Adrenal gland (tissue), 12 donors: ENCODE measurements around the gene XYLB. TPM values are rescaled to one million over a fixed set of nuclear protein-coding genes. Genes with fewer than 3 reads are reported as not detected.
A peak's percentile ranks its signal among the peaks of the same experiment; 100 is the strongest.

Experiments used
- DNase-seq, 7 donors: peaks; one replicate each; pipeline ENCODE4 v3.0.0-alpha.2; 2019 to 2020
- H3K27ac ChIP-seq, 5 donors: fragments of 200-600 bp; sonication (generic) in 4 of 5; 1 replicate in 3 of 5; 2 replicates in 2 of 5; pipeline versions ENCODE4 v1.5.1 to v1.8.0; 2016 to 2020; ENCODE audit warnings: mild to moderate bottlenecking in 1 of 5
- H3K27me3 ChIP-seq: fragments of 200-600 bp; 2 replicates; pipeline ENCODE4 v1.8.0; 2021
- H3K36me3 ChIP-seq, 2 donors: fragments of 200-600 bp; replicated peaks in 1 of 2; 1 replicate in 1 of 2; 2 replicates in 1 of 2; pipeline versions ENCODE4 v1.5.1 to v1.8.0; 2018 to 2022
- H3K4me1 ChIP-seq, 2 donors: fragments of 200-600 bp; replicated peaks in 1 of 2; 1 replicate in 1 of 2; 2 replicates in 1 of 2; pipeline versions ENCODE4 v1.5.1 to v1.8.0; 2018 to 2021
- H3K4me3 ChIP-seq, 4 donors: fragments of 200-600 bp; sonication (generic) in 3 of 4; one replicate each; pipeline ENCODE4 v1.5.1; 2016 to 2018
- H3K9me3 ChIP-seq, 3 donors: fragments of 200-600 bp; sonication (generic) in 1 of 3; replicated peaks in 1 of 3; 1 replicate in 2 of 3; 2 replicates in 1 of 3; pipeline versions ENCODE4 v1.5.1 to v1.8.0; 2016 to 2021
- CTCF ChIP-seq, 6 experiments: fragments of 450-650 bp in 4 of 6; fragments of 200-600 bp in 2 of 6; sonication (generic) in 1 of 6; IDR thresholded peaks; 1 replicate in 5 of 6; 2 replicates in 1 of 6; pipeline versions ENCODE4 v1.5.1 to v1.8.0; 2016 to 2021; ENCODE audit warnings: antibody characterized with exemption in 6 of 6, mild to moderate bottlenecking in 2 of 6, moderate library complexity in 1 of 6
- POLR2A ChIP-seq, 2 donors: fragments of 450-650 bp; IDR thresholded peaks; one replicate each; pipeline ENCODE4 v1.6.1; 2017; ENCODE audit warnings: antibody characterized with exemption in 2 of 2, mild to moderate bottlenecking in 2 of 2, moderate library complexity in 1 of 2
- WGBS, 4 donors: extraction: QIAGEN DNeasy Blood & Tissue Kit in 2 of 4; methylation state at CpG; one replicate each; pipeline versions ENCODE4 v1.1.5 to v1.1.7; 2013 to 2017; 5-methylcytosine and 5-hydroxymethylcytosine counted together
- intact Hi-C, 2 donors: fragments of 100-400 bp; cut with DNase I; formaldehyde crosslinking; loops; one replicate each; pipeline versions ENCODE4 v1.14.1 to v1.15.0; 2022 to 2023
- polyA plus RNA-seq, 3 donors: library from polyadenylated mRNA; stranded (reverse); fragments of 200-250 nt in 2 of 3; fragments of 350-450 nt in 1 of 3; fragmentation: Illumina TruSeq in 1 of 3; extraction: RNeasy Lipid Tissue Mini Kit (QIAGEN cat#74804) in 1 of 3; gene quantifications; one replicate each; pipeline ENCODE4 v1.2.3, GENCODE V29; 2013 to 2014
- total RNA-seq, 9 donors: library from RNA; depleted of rRNA in 4 of 9; stranded (reverse); fragments of >200 nt in 4 of 9; fragments of 120-200 nt in 1 of 9; fragmentation: NEBNext Ultra II Directional in 1 of 9; extraction: Animal tissue kit (Norgen Biotek cat#: 25700) in 1 of 9; gene quantifications; one replicate each; pipeline versions ENCODE4 v1.1.0 to v1.2.4, GENCODE V29; 2013 to 2023
- donor health status: healthy with polysubstance abuse.
- donor health status: Bipolar disorder and iron deficiency.
- donor health status: DM: yes; HTN: yes; CAD: no.
- donor health status: DM: no; HTN: no; CAD: no.
- donor health status: DM: no; HTN: no; CAD: no.
- donor health status: DM: yes; HTN: yes; CAD: no.

XYLB gene
- total and polyA plus RNA-seq, 12 donors = 1.5 to 14.9 (median 7.5) TPM

- Histone ChIP-seq H3K9me3 (no peaks in the 10 kb centered on the region), H3K4me1 (no peaks in the 10 kb centered on the region), H3K27me3 (no peaks in the 10 kb centered on the region), H3K27ac (no peak overlapping the region), H3K36me3 (no peaks in the 10 kb centered on the region), H3K4me3 (no peak overlapping the region)
- TF ChIP-seq CTCF (IDR thresholded peaks at IDR 0.05) = no peak
- TF ChIP-seq POLR2A (IDR thresholded peaks at IDR 0.05) = no peak
- WGBS, 4 donors = 65 to 86% (median 75%) methylated on average over 5 of the region's 5 CpGs
- intact Hi-C loops = no loop called here
- no peak for DNase-seq
Observed at GRCh38 chr3:38334142-38335055, 12.2 kb upstream of the XYLB start.

- H3K4me1 ChIP-seq = no peaks in the 10 kb centered on the region
- intact Hi-C loops = no loop called here
- H3K36me3 ChIP-seq = no peaks in the 10 kb centered on the region
- H3K27ac ChIP-seq = no peak overlapping the region
- WGBS, 4 donors = 78 to 90% (median 81%) methylated on average over 6 of the region's 6 CpGs
- DNase-seq = no peak
- no peaks in the 10 kb centered on the region for H3K27me3 ChIP-seq
- H3K9me3 ChIP-seq = no peaks in the 10 kb centered on the region
- no peak overlapping the region for H3K4me3 ChIP-seq
- no peak for TF ChIP-seq CTCF (IDR thresholded peaks at IDR 0.05)
Observed at GRCh38 chr3:38335263-38335662, 11.3 kb upstream of the XYLB start.

- no peak for TF ChIP-seq POLR2A (IDR thresholded peaks at IDR 0.05)
- no peak for TF ChIP-seq CTCF (IDR thresholded peaks at IDR 0.05)
- Histone ChIP-seq H3K36me3 (no peaks in the 10 kb centered on the region), H3K9me3 (no peaks in the 10 kb centered on the region), H3K27me3 (no peaks in the 10 kb centered on the region), H3K27ac (no peak overlapping the region), H3K4me1 (no peaks in the 10 kb centered on the region), H3K4me3 (no peak overlapping the region)
- intact Hi-C loops = no loop called here
- DNase-seq = no peak
- 88 to 96% (median 91%) methylated on average over 2 of the region's 2 CpGs for WGBS, 4 donors
Observed at GRCh38 chr3:38337703-38338102, 8.9 kb upstream of the XYLB start.

- 81 to 88% (median 85%) methylated on average over 3 of the region's 3 CpGs for WGBS, 4 donors
- Histone ChIP-seq H3K9me3 (no peaks in the 10 kb centered on the region), H3K4me1 (peaks cover 0 to 5% of the 10 kb centered on the region in 2 donors), H3K27ac (no peak overlapping the region), H3K4me3 (no peak overlapping the region), H3K36me3 (no peaks in the 10 kb centered on the region), H3K27me3 (no peaks in the 10 kb centered on the region)
- peak in 1 of 7 donors; percentile 21 for DNase-seq
- TF ChIP-seq POLR2A (IDR thresholded peaks at IDR 0.05) (no peak), CTCF (IDR thresholded peaks at IDR 0.05) (no peak)
- intact Hi-C loops = no loop called here
Observed at GRCh38 chr3:38343797-38344594, 2.6 kb upstream of the XYLB start.
